Endometrium (tissue), 2 donors: ENCODE results near the gene GRIN2C.
"Not testable (repeated sequence)": the region's sequence is repeated elsewhere in the genome, so short reads cannot be mapped to it uniquely, and the experiment has no call there.

Source experiments
- FAIRE-seq: peaks from 2 replicates; lab custom pipeline; 2012; peaks lifted over from hg19 to GRCh38; lab: Jason Lieb, UNC
- donor health status: control.
- donor health status: control.

GRIN2C gene

GRCh38 chr17:74879308-74879707 lies 19.6 kb upstream of the GRIN2C start:
- no peak for FAIRE-seq

GRCh38 chr17:74878658-74879057 lies 19.0 kb upstream of the GRIN2C start:
- no peak for FAIRE-seq

- FAIRE-seq = no peak
Measured at GRCh38 chr17:74877592-74878548, 18.2 kb upstream of the GRIN2C start.

- FAIRE-seq = no peak
Measured at GRCh38 chr17:74875977-74876593, 16.4 kb upstream of the GRIN2C start.

GRCh38 chr17:74875155-74875976 lies 15.7 kb upstream of the GRIN2C start:
- FAIRE-seq = no peak

- FAIRE-seq = no peak
Measured at GRCh38 chr17:74874615-74875037, 14.9 kb upstream of the GRIN2C start.

- no peak for FAIRE-seq
Measured at GRCh38 chr17:74873874-74874614, 14.4 kb upstream of the GRIN2C start.

GRCh38 chr17:74873037-74873873 lies 13.6 kb upstream of the GRIN2C start:
- FAIRE-seq = peak; percentile 97

GRCh38 chr17:74872313-74873036 lies 12.8 kb upstream of the GRIN2C start, which contains the start of gene FDXR:
TSS of gene FDXR (minus strand) at chr17:74872994. CDS start at chr17:74872944, 50 bp downstream.
- FAIRE-seq = no peak

- no peak for FAIRE-seq
Measured at GRCh38 chr17:74871356-74872076, 11.8 kb upstream of the GRIN2C start.

- FAIRE-seq = no peak
Measured at GRCh38 chr17:74870512-74870911, 10.8 kb upstream of the GRIN2C start.

GRCh38 chr17:74870028-74870427 lies 10.3 kb upstream of the GRIN2C start:
- not testable (repeated sequence) for FAIRE-seq

- no peak for FAIRE-seq
Measured at GRCh38 chr17:74868908-74869255, 9.2 kb upstream of the GRIN2C start.

- no peak for FAIRE-seq
Measured at GRCh38 chr17:74868251-74868907, 8.7 kb upstream of the GRIN2C start.

- no peak for FAIRE-seq
Measured at GRCh38 chr17:74866198-74866835, 6.6 kb upstream of the GRIN2C start.

GRCh38 chr17:74865504-74866197 lies 6.0 kb upstream of the GRIN2C start:
- no peak for FAIRE-seq

- no peak for FAIRE-seq
Measured at GRCh38 chr17:74864866-74865395, 5.2 kb upstream of the GRIN2C start.
